Right ventricle myocardium superior (tissue), 1 donor: ENCODE data around the gene ALX1. TPM values are rescaled to one million over a fixed set of nuclear protein-coding genes. Genes with fewer than 3 reads are reported as not detected.
A peak's percentile ranks its signal among the peaks of the same experiment; 100 is the strongest.

Source experiments
- ATAC-seq: fragments of 200-7000 bp; cut with Tn5 transposase; one replicate; pipeline ENCODE4 v1.9.1; 2020; ENCODE audit warnings: mild to moderate bottlenecking; ENCODE audit not compliant: poor library complexity
- DNase-seq: peaks from one replicate; pipeline ENCODE4 v3.0.0-alpha.2; 2020
- intact Hi-C: fragments of 100-400 bp; cut with DNase I; formaldehyde crosslinking; loops from one replicate; pipeline ENCODE4 v1.11.2; 2022
- long read RNA-seq: library from polyadenylated mRNA; unstranded; transcript quantifications from one replicate; pipeline ENCODE4 v2.0.0, GENCODE V29; 2021
- total RNA-seq: library from RNA; stranded (reverse); fragmentation: NEBNext Ultra II Directional; extraction: Animal tissue kit (Norgen Biotek cat#: 25700); gene quantifications from one replicate; pipeline ENCODE4 v1.2.1, GENCODE V29; 2021
- donor health status: DM: no; HTN: yes; CAD: no; lungs with severe emphysema.

The ALX1 gene
- not detected for total RNA-seq
- long read RNA-seq: 0 reads

DNA sequence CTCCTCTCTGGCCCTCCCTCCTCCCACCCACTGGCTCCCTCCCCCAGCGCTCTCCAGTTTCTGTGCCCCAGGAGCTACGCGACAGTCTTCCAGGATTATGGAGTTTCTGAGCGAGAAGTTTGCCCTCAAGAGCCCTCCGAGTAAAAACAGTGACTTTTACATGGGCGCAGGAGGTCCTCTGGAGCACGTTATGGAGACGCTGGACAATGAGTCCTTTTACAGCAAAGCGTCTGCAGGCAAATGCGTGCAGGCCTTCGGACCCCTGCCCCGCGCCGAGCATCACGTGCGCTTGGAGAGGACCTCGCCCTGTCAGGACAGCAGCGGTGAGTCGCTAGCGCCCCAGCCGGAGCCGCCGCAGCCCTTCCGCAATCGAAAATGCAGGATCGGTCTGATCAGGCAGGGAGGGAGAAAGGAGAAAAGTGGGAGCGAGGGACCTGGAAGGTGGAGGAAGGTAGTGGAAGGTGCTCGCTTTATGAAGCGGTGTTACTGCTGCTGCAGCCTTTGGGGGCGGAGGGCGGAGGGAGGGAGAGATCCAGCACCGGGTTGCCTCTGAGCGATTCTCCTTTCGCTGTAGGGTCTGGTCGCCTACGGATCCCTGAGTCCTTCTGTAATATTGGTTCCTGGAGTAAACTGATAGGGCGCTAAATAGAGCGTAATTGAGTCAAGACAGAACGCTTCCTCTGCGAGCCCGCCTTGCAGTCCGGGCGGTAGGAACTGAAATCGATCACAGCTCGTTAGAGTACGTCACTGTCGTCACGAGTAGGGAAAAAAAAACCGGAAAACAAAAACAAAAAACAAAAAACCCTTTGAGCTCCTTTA, at the start of gene ALX1:
ALX1 (plus strand) TSS at position 56 of the 819 bp plus-strand sequence; CDS start at position 98, 42 bp downstream.
- intact Hi-C loops: no loop called here
- ATAC-seq: no peak
- no peak for DNase-seq

DNA sequence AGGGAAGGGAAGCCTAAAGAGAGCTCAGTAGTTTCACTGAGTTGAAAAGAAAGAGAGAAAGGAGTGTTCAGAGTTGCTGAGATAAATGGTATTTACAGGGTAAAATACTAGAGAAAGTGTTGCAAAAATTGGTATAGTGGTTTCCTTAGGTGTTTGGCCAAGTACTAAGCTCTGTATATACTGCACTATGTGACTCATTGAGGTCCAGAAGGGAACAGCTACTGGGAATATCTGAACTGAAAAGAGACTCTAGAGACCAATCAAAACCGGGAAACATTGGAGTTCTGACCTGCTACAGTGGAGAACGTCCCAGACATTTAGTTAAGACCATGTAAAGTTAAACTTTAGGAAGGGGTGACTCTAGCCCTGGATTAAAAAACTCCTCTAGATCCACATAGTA, 42.7 kb upstream of the ALX1 start:
- intact Hi-C loops: no loop called here
- no peak for ATAC-seq
- no peak for DNase-seq

DNA sequence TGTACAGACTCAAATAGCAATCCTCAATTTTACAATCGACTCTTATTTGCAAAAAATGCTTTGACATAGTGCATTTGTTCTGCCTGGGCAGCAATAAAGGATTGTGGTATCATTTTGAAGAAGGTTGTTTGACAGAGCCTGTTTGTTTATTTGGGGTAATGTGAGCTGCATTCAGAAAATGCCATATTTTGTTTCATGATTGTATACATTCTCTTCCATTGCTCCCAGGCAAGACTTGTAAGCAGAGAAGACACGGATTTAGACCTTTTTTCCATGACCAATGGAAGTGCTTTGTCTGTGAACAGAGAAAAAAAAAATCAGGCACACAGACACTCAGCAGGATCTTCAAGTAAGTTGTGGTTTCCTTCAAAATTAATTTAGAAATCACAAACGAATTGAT, 35.5 kb upstream of the ALX1 start:
- intact Hi-C loops: no loop called here
- DNase-seq (no peak), ATAC-seq (no peak)

DNA sequence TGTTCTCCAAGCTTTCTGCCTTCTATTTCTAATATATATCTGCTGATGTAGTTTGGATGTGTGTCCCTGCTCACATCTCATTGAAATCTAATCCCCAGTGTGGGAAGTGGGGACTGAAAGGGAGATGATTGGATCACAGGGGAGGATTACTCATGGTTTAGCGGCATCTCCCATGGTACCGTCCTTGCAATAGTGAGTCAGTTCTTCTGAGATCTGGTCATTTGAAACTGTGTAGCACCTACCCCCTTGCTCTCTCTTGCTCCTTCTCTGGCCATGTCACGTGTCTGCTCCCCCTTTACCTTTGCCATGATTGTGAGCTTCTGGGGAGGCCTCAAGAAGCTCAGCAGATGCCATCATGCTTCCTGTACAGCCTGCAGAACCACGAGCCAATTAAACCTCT, 26.2 kb upstream of the ALX1 start:
- ATAC-seq (no peak), DNase-seq (no peak)
- intact Hi-C loops: no loop called here

DNA sequence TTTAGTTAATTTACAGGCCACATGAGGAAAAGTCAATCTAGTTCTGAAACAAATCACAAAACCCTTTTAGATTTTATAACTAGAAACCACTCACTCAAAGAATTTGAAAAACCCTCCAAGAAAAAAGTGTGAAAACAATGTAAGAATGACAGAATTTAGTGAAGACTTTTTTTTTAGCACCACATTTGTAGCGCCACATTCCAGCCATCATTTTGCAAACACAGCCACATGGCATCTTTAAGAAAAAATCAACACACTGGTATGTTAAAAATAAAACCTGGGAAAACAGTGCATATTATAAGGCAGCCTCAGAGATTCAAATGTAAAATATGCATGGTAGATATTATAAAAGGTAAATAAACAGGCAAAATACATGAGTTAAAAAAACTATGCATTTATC, 22.3 kb upstream of the ALX1 start:
- intact Hi-C loops: no loop called here
- ATAC-seq: no peak

DNA sequence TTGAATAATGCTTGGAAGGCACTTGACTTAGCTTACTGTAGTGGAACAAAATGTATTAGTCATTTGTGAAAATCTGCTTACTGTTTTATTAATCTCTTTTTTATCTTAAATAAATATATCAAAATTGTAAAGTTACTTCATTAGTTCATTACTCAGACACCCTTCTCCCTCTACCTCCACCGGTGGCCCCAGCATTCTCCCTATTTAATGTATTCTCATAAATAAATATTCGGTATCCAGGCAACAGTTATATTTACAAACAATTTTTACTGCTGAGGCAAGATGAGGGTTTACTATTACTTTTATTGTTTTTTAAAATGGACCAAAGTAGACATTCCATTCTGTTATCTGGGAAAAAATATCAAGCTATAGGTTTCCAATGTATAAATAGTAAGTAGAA, 19.6 kb upstream of the ALX1 start:
- DNase-seq (no peak), ATAC-seq (no peak)
- intact Hi-C loops: no loop called here

More for the DNA sequence above, 22.3 kb upstream of the ALX1 start:
- no peak for DNase-seq

DNA sequence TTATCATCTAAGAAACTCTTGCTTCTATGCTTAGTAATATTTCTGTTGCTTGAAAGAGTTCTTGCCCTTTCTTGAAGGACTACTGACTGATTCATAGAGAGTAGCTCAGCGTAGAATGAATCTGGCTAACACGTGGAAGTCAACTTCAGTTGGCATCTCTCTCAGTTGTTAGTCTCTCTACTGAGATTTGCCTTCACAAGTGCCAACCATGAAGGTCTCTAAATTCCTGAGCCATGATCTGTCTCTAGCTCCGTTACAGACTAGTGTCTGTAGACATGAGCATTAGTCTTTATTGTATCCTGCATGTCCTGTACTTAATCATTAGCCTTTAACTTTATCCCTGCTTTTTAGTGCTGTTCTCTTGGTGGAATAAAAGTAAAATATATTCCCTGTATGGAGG, 19.1 kb upstream of the ALX1 start:
- ATAC-seq (no peak), DNase-seq (no peak)
- intact Hi-C loops: no loop called here

DNA sequence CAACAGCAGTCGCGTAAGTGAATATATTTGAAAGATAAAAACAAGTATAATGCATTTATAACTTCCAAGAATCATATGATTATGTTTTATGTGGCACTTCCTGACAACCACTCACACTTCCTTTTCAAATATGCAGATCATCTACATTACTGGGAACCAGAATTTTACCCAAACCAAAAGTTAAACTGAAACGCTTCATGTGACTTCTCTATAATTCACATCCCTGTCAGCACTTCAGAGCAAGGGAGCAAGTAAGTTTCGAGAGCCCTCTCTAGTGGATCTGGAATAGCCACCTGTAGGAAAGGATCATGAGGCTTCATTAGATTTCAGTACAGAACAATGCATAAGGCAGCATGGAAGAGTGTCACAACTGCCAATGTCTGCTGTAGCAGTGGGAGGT, 13.7 kb upstream of the ALX1 start:
- DNase-seq: no peak
- intact Hi-C loops: no loop called here
- no peak for ATAC-seq

DNA sequence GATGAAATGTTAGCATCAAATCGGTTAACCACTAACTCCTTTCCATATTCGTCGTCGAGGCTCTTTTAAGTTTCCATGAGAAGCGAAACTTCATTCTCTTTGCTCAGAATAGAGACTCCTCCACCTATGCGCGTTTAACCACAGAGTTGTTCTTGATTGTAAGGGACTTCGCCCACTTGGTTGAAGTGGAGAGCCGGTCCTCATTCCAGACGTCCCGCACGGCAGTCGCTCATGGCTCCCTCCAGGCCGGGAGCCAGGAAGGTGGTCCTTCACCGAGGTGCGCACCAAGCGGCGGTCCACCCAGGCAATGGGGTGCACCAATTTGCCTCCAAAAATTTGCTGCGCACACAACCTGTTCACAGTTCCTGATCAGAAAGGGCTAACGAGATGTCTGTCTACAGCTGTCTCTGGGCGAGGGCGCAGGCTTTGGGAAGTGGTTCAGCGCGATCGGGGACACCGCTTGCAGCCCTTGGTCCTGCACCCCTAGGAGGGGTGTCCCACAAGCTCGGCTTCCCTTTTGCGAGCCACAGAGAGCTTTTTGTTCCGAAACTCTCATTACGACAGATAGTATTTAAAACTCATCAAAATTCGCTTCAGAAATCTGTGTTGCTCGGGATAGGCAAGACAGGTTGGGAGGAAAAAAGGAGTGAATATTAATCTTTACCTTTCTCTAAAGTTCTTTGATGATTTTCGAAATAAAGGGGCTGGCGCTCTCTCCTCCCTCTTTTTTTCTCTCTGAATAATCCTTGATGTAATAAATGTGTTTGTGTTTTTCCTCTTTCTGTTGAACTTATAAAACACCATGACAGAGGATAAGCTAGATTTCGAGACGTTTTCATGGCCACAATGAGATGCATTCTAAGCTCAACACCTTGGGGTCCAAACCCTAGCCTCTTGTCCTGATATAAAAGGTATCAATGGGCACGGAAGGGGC, 6.4 kb upstream of the ALX1 start:
- peak; percentile 27 for DNase-seq
- intact Hi-C loops: no loop called here
- no peak for ATAC-seq

DNA sequence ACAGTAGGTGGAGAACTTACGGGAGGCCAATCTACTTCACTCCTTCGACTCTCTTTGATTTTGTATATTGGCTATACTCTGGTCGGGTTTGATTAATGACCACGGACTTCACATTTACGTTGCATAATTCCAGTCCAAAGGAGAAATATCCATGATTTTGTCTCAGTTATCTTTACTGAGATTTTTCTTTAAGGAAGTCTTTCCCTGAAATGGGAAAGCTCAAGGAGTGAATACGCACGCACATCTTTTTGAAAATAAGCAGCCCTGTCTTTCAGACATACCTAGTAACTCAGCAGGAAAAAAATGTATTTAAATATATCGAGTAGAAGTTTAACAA, 5.7 kb upstream of the ALX1 start:
- ATAC-seq: no peak
- intact Hi-C loops: no loop called here
- DNase-seq: no peak

DNA sequence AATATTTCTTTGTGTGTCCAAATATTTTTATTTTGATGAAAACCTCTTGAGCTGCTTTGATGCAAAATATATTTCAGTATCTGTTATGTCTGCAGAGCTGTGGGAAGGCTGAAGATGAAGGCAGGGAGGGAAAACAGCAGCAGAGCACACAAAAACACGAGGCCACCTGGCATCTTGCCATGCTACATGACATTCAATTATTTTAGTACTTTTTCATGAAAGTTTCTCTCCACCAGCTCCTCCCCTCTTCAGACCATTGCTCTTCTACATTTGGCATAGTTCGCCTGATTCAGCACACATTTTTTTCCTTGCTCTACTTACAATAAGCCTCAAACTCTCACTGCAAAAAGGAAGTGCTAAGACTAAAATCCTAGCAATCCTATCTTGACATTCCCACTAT, 4.6 kb upstream of the ALX1 start:
- no peak for ATAC-seq
- intact Hi-C loops: no loop called here
- DNase-seq: no peak

DNA sequence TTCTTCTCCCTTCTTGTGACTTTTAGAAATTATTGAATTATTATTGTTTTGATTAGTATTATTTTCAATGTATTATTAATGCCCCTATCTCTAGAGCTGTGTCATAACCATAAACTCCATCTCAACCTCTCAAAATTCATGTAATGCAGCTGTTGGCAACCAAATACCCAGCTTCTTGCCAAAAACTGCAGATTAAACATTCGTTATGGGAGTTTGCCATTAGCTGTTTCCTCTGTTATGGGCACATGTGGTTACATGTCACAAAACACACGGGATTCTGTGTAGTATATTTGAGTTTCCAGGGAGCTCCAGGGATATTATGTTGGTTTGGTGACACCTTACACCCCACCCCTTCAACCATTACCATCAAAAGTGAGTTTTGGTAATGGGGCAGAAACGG, 2.8 kb upstream of the ALX1 start:
- no peak for ATAC-seq
- intact Hi-C loops: no loop called here
- DNase-seq: no peak

DNA sequence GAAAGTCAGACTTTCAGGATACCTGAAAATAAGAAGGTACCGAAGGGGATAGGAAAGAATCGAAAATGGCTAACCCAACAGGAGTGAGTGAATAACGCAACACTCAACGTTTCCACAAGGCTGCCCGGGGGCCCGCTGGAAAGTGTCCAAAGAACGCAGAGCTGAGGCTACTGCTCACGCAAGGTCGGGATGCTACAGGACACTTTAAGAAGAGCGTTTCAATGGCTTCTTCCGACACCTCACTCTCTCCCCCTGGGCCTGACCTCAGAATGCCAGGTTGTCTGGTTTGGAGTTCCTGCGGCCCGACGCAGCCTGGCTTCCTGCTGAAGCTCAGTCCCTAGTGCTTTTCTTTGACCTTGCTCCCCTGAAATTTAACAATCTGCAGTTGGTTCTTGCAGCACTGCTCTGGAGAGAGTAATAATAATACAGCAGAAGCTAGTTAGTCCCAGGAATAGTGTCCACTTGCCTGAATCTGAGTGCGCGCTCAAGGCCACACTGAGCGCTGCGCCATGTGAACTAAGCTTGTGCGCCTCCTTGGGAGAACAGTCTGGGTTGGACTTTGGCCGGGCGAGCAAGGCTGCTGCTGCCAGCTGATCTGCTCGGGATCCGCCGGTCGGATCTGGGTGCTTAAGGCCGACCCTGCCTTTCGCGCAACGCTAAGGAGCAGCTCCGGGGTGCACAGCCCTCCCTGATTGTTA, 2.0 kb upstream of the ALX1 start:
- intact Hi-C loops: no loop called here
- ATAC-seq (no peak), DNase-seq (no peak)

DNA sequence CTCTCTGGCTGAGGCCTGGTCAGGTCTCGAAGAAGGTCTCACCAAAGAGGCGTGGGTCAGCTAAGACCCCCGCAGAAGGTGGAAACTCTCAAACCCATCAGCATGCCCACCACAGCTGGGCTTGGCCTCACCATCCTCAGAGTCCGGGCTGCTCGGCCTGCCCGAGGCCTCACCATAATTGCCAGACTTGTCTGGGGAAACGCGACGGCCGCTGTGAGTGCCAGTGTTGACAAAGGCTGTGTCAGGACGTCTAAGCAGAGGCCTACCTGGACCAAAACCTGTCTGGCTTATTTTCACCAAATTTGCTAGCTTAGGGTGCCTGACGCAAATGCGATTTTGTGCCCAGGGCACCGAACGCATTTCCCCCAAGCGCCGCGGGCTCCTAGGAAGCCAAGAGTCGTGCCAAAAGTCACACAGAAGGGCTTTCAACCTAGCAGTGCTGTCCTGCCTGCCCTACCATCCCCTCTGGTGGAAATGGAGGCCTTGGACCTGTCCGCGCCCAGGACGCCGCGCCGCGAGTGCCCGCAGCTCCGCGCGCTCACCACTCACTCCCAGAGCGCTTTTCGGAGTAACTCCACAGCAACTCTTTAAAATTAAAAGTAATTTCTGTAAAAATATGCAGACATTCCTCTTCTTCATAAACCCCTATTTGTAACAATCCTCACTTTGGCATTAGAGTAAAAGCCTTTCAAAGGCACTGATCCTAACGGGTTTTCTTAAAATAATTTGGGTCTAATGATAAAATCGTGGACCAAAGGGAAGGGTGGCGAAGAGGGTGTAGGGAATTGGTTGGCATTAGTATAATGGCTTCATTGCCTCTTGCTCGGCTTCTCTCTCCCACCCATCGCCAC, 1.2 kb upstream of the ALX1 start:
- DNase-seq: no peak

DNA sequence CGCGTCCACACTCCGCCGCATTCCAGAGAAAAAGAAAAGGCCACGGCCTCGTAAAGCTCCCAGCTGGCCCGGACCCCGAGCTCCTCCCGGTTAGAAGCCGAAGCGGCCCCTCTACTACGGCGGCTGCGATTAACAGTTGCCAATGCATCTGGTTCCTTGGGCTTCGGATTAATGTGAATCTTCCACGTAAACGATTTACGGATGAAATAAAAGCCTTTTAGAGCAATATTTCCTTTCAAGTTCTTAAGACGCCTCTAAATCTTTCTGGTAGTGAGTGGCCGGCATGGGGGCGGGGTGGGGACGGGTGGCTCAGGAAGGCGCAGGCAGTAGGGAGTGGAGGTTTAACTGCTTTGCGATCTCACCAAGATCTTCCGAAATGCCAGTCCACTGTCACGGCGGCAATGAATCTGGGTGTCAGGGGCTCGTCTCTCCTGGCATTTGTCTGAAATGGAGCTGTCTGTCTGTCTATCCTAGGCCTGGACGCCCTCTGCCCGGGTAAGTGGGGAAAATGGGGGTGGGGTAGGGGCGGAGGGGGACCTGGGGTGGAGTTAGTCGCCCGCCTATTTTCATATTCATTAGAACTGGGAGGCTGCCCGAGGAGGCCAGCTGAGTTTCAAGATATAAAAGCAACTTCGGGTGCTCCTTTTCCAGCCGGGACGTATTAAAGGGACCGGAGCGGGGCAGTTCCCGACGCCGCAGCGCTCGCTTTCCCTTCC, 413 bp upstream of the ALX1 start:
- ATAC-seq: no peak
- peak; percentile 22 for DNase-seq
- intact Hi-C loops: no loop called here

More for the DNA sequence above, 1.2 kb upstream of the ALX1 start:
- no peak for ATAC-seq
- intact Hi-C loops: no loop called here

DNA sequence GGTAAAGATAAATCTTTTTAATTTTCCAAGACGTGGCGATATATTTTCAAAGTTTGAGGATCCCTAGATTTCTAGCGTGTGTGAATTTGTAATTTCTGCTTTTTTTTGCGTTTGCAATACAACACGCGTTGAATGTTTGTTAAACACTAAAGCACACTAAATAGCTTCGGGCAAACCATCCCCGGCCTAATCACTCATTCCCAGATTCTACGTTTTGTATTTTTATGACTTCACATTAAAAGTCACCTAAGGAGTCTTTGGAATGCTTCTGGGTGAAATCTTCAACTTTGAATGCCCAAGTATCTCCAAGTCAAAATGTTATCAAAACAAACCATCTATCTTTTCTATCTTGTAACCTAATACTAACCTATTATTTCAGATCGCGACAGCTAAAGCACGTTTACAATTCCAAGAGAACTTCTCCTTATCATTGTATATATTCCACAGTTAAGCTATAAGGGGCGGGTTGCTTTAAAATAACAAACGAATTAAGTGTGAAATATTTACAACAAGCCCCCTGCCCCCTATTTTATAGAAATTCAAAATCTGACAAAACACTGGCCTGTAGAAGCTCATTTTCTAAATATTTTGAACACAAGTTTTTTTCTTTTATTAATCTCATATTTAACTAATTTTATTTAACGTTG, 1.1 kb downstream of the ALX1 start:
- intact Hi-C loops: no loop called here
- DNase-seq (no peak), ATAC-seq (no peak)

DNA sequence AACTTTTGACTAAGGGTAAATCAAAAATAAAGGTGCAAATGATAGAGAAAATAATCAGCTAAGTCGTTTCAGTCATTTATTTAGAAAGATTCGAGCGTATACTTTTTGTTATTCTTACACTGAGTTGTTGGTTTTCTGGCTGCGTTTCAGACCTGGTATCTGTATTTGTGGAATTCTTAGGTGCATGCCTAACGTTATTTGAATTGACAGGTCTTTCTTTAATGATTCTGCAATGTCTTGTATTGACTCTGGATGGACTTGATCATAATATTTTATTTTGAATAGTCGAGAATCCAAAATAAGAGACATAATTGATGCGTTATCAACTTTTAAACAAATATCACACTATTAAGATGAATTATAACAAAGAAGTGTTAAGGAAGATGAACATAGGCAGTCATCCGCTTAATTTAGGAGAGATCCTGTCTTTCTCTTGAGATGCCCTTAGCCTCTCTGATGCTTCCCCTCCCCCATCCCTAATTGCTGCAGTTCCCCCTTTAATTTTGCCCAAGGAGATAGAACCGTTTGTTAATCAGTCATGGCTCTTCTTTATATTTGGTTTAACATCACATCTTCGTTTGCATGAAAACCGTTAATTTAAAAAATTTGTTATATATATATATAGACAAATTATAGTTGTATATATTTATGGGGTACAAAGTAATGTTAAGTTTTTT, 1.8 kb downstream of the ALX1 start:
- ATAC-seq (no peak), DNase-seq (no peak)
- intact Hi-C loops: no loop called here
